Skeletal muscle tissue (tissue), 4 donors: ENCODE data around the gene SMOC2. TPM values are rescaled to one million over a fixed set of nuclear protein-coding genes. Genes with fewer than 3 reads are reported as not detected.
A peak's percentile ranks its signal among the peaks of the same experiment; 100 is the strongest.

Experiments used
- H3K27ac ChIP-seq: one replicate; pipeline ENCODE4 v1.7.0; 2013; ENCODE audit warnings: mild to moderate bottlenecking, low read depth, low read length, inconsistent platforms
- H3K27me3 ChIP-seq, 3 donors: one replicate each; pipeline ENCODE4 v1.7.0; 2013; ENCODE audit warnings: low read length in 3 of 3; ENCODE audit not compliant: control insufficient read depth in 3 of 3, insufficient read depth in 3 of 3
- H3K36me3 ChIP-seq, 3 donors: one replicate each; pipeline ENCODE4 v1.7.0; 2013; ENCODE audit warnings: low read length in 3 of 3; ENCODE audit not compliant: control insufficient read depth in 3 of 3, insufficient read depth in 3 of 3
- H3K4me1 ChIP-seq, 3 donors: one replicate each; pipeline ENCODE4 v1.7.0; 2013; ENCODE audit warnings: low read length in 3 of 3, mild to moderate bottlenecking in 3 of 3; ENCODE audit not compliant: control insufficient read depth in 3 of 3, insufficient read depth in 3 of 3
- H3K4me3 ChIP-seq, 3 donors: one replicate each; pipeline ENCODE4 v1.7.0; 2013; ENCODE audit warnings: low read length in 3 of 3
- H3K9ac ChIP-seq, 3 donors: one replicate each; pipeline ENCODE4 v1.7.0; 2013; ENCODE audit warnings: low read length in 3 of 3, mild to moderate bottlenecking in 3 of 3, moderate library complexity in 2 of 3, low read depth in 1 of 3
- H3K9me3 ChIP-seq, 3 donors: one replicate each; pipeline ENCODE4 v1.7.0; 2013; ENCODE audit warnings: low read length in 3 of 3; ENCODE audit not compliant: control insufficient read depth in 3 of 3
- total RNA-seq: library from RNA; depleted of rRNA; stranded (reverse); fragments of >200 nt; gene quantifications from one replicate; pipeline ENCODE4 v1.2.3, GENCODE V29; 2014
- donor health status: Osteomylitis.

The SMOC2 gene
- total RNA-seq, 1 donor from 2014 or later = 26.6 TPM

GRCh38 chr6:168632694-168633093, 191.7 kb downstream of the SMOC2 start:
- Histone ChIP-seq H3K4me3 (no peak overlapping the region), H3K27me3 (no peaks in the 10 kb centered on the region), H3K4me1 (peaks cover 3 to 8% (median 7%) of the 10 kb centered on the region in 3 donors), H3K9ac (no peak overlapping the region), H3K27ac (no peak overlapping the region), H3K9me3 (no peaks in the 10 kb centered on the region), H3K36me3 (no peaks in the 10 kb centered on the region)

- H3K4me1 ChIP-seq = peaks cover 7 to 13% (median 8%) of the 10 kb centered on the region in 3 donors
- no peak overlapping the region for H3K27ac ChIP-seq
- peaks cover 0 to 7% (median 5%) of the 10 kb centered on the region in 3 donors for H3K27me3 ChIP-seq
- H3K9ac ChIP-seq = no peak overlapping the region
- H3K36me3 ChIP-seq = no peaks in the 10 kb centered on the region
- no peaks in the 10 kb centered on the region for H3K9me3 ChIP-seq
- no peak overlapping the region for H3K4me3 ChIP-seq
Observed at GRCh38 chr6:168634541-168635328, 193.8 kb downstream of the SMOC2 start.

- Histone ChIP-seq H3K27ac (no peak overlapping the region), H3K36me3 (no peaks in the 10 kb centered on the region), H3K9ac (no peak overlapping the region), H3K27me3 (peaks cover 5 to 11% (median 11%) of the 10 kb centered on the region in 3 donors), H3K4me3 (peak overlapping the region in 1 of 3 donors; percentile 7), H3K9me3 (no peaks in the 10 kb centered on the region), H3K4me1 (peaks cover 7 to 16% (median 14%) of the 10 kb centered on the region in 3 donors)
Observed at GRCh38 chr6:168636147-168637004, 195.4 kb downstream of the SMOC2 start.

DNA sequence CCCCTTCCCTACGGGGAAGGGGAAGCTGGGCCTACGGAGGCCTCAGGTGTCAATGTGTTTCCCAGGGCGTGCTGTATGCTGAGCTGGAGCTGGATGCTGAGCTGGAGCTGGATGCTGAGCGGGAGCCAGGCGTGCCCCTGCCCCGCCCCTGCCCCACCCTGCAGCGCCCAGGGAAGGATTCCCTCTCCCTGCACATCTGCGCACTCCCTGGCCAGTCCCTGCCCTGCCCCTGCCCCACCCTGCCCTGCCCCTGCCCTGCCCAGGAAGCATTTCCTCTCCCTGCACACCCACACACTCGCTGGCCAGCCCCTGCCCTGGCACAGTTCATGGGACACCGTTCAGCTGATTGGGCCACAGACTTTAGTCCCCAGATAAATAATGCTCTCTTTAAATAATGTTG, 196.8 kb downstream of the SMOC2 start:
- no peak overlapping the region for H3K9ac ChIP-seq
- H3K4me3 ChIP-seq = no peak overlapping the region
- H3K36me3 ChIP-seq = no peaks in the 10 kb centered on the region
- H3K4me1 ChIP-seq = peaks cover 7 to 16% (median 14%) of the 10 kb centered on the region in 3 donors
- H3K9me3 ChIP-seq = no peaks in the 10 kb centered on the region
- H3K27ac ChIP-seq = no peak overlapping the region
- peaks cover 5 to 11% (median 11%) of the 10 kb centered on the region in 3 donors for H3K27me3 ChIP-seq

DNA sequence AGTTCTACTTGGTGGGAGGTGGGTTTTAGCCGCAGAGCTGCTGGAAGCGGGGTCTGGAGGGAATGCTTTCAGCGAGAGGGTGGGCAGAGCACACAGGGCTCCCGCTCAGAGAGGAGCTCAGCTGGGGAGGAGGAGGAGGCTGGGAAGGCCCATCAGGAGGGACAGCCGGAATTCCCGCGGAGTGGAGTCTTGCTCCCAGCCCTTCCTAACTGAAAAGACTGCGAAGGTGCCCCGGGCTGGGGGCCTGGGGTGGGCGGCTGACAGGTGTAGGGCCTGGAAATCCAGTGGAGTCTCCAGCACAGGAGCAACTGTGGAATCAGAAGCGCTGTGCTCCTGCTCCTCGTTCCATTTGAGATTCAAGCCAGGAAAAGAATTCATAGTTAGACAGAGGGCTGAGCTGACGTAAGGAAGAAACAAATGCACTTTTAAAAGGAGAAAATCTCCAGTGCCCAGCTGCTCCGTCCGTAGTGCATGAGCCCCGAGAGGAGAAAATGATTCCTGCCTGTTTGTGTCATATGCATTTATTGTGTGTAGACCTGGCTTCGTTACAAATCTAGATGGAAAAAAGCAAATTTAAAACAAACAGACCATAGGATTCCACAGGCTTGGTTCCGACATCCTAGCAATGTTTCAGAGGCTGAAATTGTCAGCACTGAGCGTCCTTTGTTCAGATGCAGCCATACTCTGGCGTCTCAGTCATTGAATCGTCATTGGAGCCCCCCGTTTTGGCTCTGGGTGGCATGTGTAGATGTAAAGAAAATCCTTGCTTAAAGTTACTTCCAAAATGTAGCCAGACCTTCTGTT, 197.7 kb downstream of the SMOC2 start:
- H3K4me3 ChIP-seq = no peak overlapping the region
- H3K4me1 ChIP-seq = peaks cover 7 to 16% (median 14%) of the 10 kb centered on the region in 3 donors
- no peak overlapping the region for H3K9ac ChIP-seq
- no peaks in the 10 kb centered on the region for H3K9me3 ChIP-seq
- H3K36me3 ChIP-seq = no peaks in the 10 kb centered on the region
- peaks cover 5 to 17% (median 11%) of the 10 kb centered on the region in 3 donors for H3K27me3 ChIP-seq
- no peak overlapping the region for H3K27ac ChIP-seq

- H3K27ac ChIP-seq = no peak overlapping the region
Observed at GRCh38 chr6:168640181-168640580, 199.2 kb downstream of the SMOC2 start.

GRCh38 chr6:168640768-168641167, 199.8 kb downstream of the SMOC2 start:
- Histone ChIP-seq H3K27ac (no peak overlapping the region), H3K9ac (no peak overlapping the region), H3K9me3 (no peaks in the 10 kb centered on the region), H3K4me1 (peaks cover 7 to 16% (median 14%) of the 10 kb centered on the region in 3 donors), H3K4me3 (no peak overlapping the region), H3K36me3 (no peaks in the 10 kb centered on the region), H3K27me3 (peaks cover 11 to 20% (median 16%) of the 10 kb centered on the region in 3 donors)

More at GRCh38 chr6:168640181-168640580, 199.2 kb downstream of the SMOC2 start:
- Histone ChIP-seq H3K4me3 (no peak overlapping the region), H3K9ac (no peak overlapping the region), H3K4me1 (peaks cover 7 to 16% (median 14%) of the 10 kb centered on the region in 3 donors), H3K9me3 (no peaks in the 10 kb centered on the region), H3K27me3 (peaks cover 5 to 20% (median 11%) of the 10 kb centered on the region in 3 donors), H3K36me3 (no peaks in the 10 kb centered on the region)

GRCh38 chr6:168641446-168641845, 200.5 kb downstream of the SMOC2 start:
- Histone ChIP-seq H3K9ac (no peak overlapping the region), H3K27me3 (peaks cover 13 to 20% (median 16%) of the 10 kb centered on the region in 3 donors), H3K36me3 (no peaks in the 10 kb centered on the region), H3K27ac (no peak overlapping the region), H3K4me3 (no peak overlapping the region), H3K4me1 (peaks cover 4 to 13% (median 7%) of the 10 kb centered on the region in 3 donors), H3K9me3 (no peaks in the 10 kb centered on the region)

GRCh38 chr6:168643401-168643800, 202.4 kb downstream of the SMOC2 start:
- H3K27me3 ChIP-seq = peaks cover 27 to 35% (median 28%) of the 10 kb centered on the region in 3 donors
- peaks cover 8 to 17% (median 14%) of the 10 kb centered on the region in 3 donors for H3K4me1 ChIP-seq
- H3K36me3 ChIP-seq = no peaks in the 10 kb centered on the region
- H3K4me3 ChIP-seq = no peak overlapping the region
- H3K27ac ChIP-seq = no peak overlapping the region
- no peak overlapping the region for H3K9ac ChIP-seq
- no peaks in the 10 kb centered on the region for H3K9me3 ChIP-seq
